GM19238 (cell line): ENCODE measurements around the gene HOXA5.

ENCODE experiments used
- DNase-seq: peaks from one replicate; pipeline ENCODE4 v3.0.0; 2011; ENCODE audit warnings: low spot score; ENCODE audit not compliant: insufficient read length

Gene HOXA5

DNA sequence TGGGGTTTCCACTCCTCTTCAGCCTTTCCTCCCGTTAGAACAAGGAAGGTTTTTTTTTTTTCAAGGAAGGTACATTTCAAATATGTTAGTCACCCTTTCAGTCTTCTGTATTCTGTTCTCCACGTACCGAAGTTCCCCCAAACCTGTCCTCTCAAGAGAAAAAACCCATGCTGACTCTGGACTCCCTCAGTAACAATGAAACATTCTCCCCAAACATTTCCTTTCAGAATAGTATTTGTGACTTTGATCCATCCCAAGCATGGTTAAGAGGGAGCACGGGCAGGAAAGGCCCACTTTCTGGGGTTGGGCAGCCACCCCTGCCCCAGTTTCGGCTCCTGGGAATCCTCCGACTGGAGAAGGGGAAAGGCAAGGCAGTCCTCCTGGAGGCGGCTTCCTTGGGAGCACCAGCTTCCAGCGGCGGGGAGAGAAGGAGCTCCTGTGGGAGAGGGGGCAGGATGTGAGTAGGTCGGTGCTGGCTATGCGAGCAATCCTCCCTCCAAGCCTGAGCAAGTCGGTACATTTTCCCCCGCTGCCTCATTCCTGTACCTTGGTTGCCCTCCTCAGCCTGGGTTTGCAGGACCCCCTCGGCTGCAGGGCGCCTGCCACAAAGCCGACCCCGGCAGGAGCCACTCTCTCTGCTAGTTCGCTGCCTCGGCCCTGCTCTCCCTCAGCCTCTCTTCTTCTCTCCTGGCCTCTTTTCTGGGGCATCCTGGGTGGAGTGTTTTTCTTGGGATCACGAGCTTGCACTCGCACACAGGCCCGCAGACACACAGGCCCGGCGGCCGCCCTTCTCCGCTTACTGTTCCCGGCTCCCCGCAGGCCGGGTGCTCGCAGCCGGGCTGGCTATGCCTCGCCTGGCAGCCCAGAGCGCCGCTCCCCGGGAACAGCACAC is 45.5 kb downstream of the HOXA5 start:
- no peak for DNase-seq

DNA sequence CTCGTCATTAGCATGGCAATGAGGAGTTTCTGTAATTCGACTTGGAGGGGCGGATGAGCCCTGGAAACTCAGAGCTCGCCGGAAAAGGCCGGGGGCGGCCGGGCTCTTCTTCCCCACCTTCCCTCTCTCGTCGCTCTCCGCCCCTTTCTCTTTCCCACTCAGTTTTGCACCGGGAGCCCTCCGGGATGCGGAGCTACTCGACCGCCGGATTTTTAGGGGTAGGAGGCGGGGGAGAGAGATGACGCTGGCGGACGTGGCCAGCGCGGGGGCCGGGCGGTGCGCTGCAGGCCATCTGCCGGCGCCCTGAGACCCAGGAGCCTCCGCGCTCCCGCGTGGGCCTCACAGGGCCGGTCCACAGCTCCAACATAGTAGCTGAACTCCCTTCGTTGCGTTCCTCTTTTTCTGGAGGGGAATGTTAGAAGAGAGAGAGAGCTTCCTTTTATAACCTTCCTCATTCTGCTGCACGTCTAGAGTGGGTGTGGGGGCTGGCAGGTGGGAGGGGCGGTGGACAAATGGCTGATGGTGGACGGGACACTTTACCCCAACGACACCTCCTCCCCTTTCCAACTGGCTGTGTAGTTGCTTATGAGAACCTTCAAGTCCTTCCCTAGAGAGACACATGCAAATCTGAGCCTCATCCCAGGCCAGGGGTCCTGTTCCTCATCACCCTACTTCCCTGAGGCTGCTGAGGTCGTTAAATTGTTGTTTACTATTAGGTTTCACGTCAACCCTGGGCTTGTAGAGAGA is 46.5 kb downstream of the HOXA5 start:
- DNase-seq = no peak

DNA sequence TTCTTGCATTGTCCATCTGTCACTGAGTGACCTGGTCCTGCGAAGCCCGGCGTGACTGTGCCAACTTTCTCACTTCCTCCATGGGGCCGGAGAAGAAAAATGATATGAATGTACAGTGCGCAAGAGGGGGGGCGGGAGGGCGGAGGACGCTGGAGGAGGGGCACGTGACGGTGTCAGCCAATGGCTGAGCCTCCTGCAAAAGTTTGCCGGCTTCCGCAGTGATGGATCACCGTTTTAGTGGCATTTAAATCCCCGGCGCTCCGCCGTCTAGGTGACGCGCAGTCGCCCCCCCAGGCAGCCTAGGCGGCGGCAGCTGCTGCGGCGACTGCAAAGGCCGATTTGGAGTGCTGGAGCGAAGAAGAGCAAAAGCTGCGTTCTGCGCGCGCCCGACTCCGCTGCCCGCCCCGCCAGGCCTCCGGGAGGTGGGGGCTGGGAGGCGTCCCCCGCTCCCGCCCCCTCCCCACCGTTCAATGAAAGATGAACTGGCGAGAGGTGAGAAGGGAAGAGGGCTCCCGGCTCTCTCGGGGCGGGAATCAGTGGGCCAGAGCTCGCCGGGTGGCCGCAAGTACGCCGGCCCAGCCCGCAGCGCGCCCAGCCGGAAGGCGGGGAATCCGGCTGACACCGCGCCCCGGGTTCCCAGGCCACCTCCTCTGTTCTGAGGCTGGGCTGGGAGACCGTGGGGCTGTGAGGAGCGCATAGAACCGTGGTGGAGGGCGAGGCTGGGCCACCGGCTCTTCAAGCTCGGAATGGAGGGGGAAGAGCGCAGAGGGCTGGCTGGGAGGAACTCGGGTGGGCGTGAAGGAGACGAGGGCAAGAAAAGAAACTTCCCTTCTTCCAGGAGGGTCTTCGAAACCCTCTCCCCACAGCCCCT is 47.3 kb downstream of the HOXA5 start, which contains the start of gene HOXA1:
HOXA1 (minus strand) TSS at position 104 of the 871 bp plus-strand sequence; CDS start at position 16, 88 bp downstream.
- DNase-seq = peak; percentile 86

DNA sequence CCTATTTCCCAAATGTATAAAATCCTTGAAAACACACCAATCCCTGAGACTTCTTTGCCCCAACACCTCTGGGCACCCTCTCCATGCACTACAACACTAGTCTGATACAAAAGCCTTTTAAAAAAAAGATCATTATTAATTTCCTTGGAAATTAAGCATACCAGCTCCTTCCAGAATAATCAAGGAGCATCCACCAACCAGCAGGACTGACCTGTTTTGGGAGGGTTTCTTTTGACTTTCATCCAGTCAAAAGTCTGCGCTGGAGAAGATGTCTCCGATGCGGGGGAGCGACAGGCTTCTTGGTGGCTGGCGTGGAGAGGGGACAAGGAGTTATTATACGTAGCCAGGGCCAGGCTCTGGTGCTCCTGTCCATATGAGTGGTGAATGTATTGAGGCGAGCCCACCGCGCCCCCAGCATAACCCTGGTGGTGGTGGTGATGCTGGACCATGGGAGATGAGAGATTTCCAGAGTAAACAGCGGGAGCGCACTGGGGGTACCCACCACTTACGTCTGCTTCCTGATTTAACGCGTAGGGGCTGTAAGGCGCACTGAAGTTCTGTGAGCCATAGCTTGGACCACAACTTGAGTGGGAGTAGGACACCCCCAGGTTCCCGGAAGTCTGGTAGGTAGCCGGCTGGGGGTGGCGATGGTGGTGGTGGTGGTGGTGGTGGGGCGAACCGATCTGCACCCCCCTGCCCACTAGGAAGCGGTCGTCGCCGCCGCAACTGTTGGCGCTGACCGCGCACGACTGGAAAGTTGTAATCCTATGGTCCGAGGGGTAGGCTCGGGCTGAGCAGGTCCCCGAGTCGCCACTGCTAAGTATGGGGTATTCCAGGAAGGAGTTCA is 48.2 kb downstream of the HOXA5 start:
- DNase-seq = no peak

DNA sequence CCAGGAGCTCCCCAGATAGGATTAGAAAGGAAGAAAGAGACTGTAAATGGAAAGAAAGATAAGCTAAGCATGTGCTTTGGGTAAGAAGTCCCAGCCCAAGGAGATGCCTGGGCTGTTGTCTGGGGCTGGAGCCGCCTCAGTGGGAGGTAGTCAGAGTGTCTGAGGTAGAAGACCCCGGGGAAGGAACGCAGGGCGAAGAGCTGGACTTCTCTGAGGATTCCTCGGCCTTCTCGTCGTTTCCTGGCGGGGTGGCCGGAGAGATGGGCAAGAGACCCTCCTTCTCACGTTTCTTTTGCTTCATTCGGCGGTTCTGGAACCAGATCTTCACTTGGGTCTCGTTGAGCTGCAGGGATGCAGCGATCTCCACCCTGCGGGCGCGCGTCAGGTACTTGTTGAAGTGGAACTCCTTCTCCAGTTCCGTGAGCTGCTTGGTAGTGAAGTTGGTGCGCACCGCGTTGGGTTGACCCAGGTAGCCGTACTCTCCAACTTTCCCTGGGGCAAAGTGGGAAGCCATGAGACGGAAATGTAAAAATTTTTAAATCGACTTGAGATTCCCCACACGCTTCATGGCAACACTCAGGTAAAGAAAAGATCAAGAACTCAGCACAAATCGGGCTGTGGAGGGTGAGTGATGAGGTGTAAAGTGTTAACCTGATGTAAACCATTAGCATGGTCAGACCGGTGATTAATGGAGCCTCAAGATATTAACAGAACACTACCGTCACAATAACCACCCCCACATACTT is 49.0 kb downstream of the HOXA5 start:
- no peak for DNase-seq

DNA sequence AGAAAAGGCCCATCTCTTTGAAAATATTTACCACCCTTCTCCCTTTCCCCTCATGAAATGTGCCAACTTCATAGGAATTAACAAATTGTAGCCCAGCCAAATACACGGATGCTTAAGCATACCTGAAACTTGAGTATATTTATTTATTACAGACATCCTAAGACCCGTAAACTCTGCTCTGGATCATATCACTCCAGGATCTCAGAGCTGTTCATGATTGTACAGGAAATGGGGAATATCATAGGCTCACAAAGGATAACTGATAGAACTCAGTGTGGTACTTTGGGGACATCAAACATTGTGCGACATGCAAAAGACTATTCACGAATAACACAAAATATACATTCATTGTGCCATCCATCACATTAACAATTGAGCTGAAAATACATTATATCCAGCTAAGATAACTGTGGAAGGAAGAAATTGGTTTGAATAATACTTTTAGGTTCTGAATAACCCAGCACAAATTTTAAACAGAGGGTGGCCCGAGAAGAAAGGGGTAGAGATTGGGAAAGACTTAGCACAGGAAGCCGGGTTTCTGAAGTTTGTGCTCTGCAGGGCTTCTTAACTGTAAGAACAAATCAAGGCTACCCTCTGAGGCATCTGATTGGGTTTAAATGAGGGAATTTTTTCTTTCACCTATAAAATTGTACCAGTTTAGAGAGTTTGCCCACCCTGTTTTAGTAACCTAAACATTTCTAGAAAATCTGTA is 50.1 kb downstream of the HOXA5 start:
- DNase-seq = no peak

DNA sequence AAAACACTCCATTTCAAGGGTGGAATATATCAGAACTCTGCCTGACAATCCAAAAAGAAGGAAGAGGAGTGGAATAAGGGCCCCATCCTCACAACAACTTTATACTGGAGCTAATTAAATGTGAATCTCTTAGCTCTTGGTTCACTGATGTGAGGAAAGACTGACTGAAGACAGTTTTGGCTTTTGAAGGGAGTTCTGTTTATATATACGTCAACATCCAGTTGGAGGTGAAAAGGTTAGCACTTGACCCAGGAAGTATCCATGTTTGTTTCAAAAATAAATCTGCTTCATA is 50.7 kb downstream of the HOXA5 start:
- DNase-seq = no peak

DNA sequence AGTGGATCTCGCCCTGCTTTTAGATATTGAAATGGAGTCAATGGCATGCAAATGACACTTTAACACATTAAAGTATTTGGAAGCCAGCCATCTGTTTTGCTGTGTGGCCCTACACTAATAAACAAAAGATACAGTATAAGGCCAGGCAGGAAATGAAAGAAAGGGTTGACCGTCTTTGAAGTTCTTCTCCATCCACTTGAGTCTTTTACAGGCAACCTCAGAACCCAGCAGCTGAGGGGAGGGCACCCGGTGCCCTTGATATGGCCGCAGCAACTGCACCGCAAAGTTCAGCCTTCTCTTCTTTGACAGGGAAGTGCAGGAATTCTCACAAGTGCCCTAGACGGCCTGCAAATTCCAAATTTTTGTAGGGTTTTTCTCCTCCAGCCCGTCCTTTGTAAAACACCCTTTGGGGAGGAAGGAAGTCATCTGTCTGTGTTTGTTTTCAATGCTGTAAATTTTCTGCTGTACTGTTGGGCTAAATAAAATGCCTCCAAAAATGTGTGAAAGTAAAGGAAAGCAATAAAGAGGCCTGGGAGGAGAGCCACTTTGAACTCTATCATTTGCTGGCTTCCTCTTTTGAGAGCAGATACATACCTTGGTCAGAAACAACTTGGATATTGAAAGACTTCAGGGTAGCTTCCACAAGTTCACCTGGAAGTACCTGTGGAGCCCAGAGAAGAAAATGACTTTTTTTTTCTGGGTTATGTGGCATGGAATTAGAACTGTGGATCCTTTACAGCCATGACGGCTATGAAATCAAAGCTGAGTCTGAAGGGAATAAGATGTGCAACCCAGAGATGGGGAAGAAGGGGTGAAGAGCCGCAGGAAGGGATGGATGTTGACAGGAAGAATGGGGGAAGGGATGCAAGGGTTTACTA is 51.3 kb downstream of the HOXA5 start:
- DNase-seq = no peak

DNA sequence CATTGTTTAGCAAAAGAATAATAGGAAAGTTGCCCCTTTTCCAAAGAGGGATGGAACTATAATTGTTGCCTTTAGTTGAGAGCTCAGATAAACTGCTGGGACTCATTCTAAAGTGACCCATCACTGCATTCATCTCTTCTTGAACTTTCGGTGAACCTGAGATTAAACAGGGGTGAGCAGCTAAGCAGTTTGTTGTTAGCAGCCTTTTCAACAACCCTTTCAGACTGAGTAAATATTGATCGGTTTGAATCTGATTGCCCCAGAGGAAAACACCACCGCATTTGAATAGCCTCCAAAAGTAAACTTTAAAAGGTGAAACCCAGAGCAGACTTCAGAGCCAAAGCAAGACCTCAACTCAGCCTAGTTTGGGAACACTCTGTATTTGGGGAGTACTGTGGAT is 52.4 kb downstream of the HOXA5 start:
- no peak for DNase-seq
